ENCODE results near the gene RAB3IL1. TPM values are rescaled to one million over a fixed set of nuclear protein-coding genes. Genes with fewer than 3 reads are reported as not detected.

The RAB3IL1 gene
- total RNA-seq (2022; extraction: Qiagen RNA extraction) = 16.0 to 23.0 TPM (median 19.1 TPM) in 5 replicates

GRCh38 chr11:61917334-61918109 is at the start of gene RAB3IL1:
TSS of gene RAB3IL1 (minus strand) at chr11:61917566. CDS start at chr11:61917367, 199 bp downstream.

GRCh38 chr11:61950035-61950547 is 32.7 kb upstream of the RAB3IL1 start, which contains the start of gene BEST1:
TSS of gene BEST1 (plus strand) at chr11:61950351. CDS start at chr11:61951807, 1,456 bp downstream.

GRCh38 chr11:61891331-61892084 is 25.9 kb downstream of the RAB3IL1 start, which contains the start of gene FADS3:
TSS of gene FADS3 (minus strand) at chr11:61891545. CDS start at chr11:61891381, 164 bp downstream.

Other genes starting within 250 kb of the RAB3IL1 start
- 3.8 to 7.1 TPM (median 6.5 TPM) in 5 replicates for gene DAGLA, start 237.2 kb downstream of the RAB3IL1 start, total RNA-seq (2022; extraction: Qiagen RNA extraction)
- 14.2 to 21.4 TPM (median 18.9 TPM) in 5 replicates for gene MYRF, start 164.9 kb downstream of the RAB3IL1 start, total RNA-seq (2022; extraction: Qiagen RNA extraction)
- 214 to 277 TPM (median 234 TPM) in 5 replicates for gene TMEM258, start 125.0 kb downstream of the RAB3IL1 start, total RNA-seq (2022; extraction: Qiagen RNA extraction)
- 90.3 to 108 TPM (median 97.7 TPM) in 5 replicates for gene FEN1, start 124.7 kb downstream of the RAB3IL1 start, total RNA-seq (2022; extraction: Qiagen RNA extraction)
- 162 to 234 TPM (median 202 TPM) in 5 replicates for gene FADS1, start 100.6 kb downstream of the RAB3IL1 start, total RNA-seq (2022; extraction: Qiagen RNA extraction)
- 327 to 428 TPM (median 371 TPM) in 5 replicates for gene FADS2, start 89.3 kb downstream of the RAB3IL1 start, total RNA-seq (2022; extraction: Qiagen RNA extraction)
- gene FADS3, start 26.0 kb downstream of the RAB3IL1 start, total RNA-seq (2022; extraction: Qiagen RNA extraction) = 61.4 to 86.5 TPM (median 79.0 TPM) in 5 replicates
- gene BEST1, start 32.8 kb upstream of the RAB3IL1 start, total RNA-seq (2022; extraction: Qiagen RNA extraction) = 1.9 to 3.9 TPM (median 2.6 TPM) in 5 replicates
- 12,014 to 20,729 TPM (median 18,049 TPM) in 5 replicates for gene FTH1, start 50.1 kb upstream of the RAB3IL1 start, total RNA-seq (2022; extraction: Qiagen RNA extraction)
- 43.9 to 57.8 TPM (median 51.8 TPM) in 5 replicates for gene INCENP, start 206.4 kb upstream of the RAB3IL1 start, total RNA-seq (2022; extraction: Qiagen RNA extraction)

All from A549 treated with Mapracorat at 1 μM for 4 hours (cell line).